K562 (cell line): ENCODE measurements around the gene IQCC. TPM values are rescaled to one million over a fixed set of nuclear protein-coding genes. Genes with fewer than 3 reads are reported as not detected.

Experiments
- ETV5 ChIP-seq: sonication (generic); formaldehyde crosslinking; IDR thresholded peaks from 2 replicates; pipeline ENCODE4 v1.4.0; 2020; ENCODE audit warnings: low read depth, mild to moderate bottlenecking, missing genetic modification reagents
- FOXK1 ChIP-seq: sonication (generic); formaldehyde crosslinking; IDR thresholded peaks from 2 replicates; pipeline ENCODE4 v1.8.0; 2022; ENCODE audit warnings: missing genetic modification reagents, mild to moderate bottlenecking, borderline replicate concordance
- HNRNPK ChIP-seq: fragments of 200-400 bp; formaldehyde crosslinking; IDR thresholded peaks from one replicate; pipeline ENCODE4 v1.6.1; 2018; ENCODE audit warnings: mild to moderate bottlenecking, low read depth, low read length; ENCODE audit not compliant: poor library complexity, severe bottlenecking
- HNRNPLL ChIP-seq: fragments of 200-400 bp; formaldehyde crosslinking; IDR thresholded peaks from 2 replicates; pipeline ENCODE4 v1.6.1; 2017; ENCODE audit warnings: low read length, low read depth, mild to moderate bottlenecking; ENCODE audit not compliant: poor library complexity, severe bottlenecking
- HOMEZ ChIP-seq: fragments of 250-450 bp; sonication (Bioruptor Pico); IDR thresholded peaks from 2 replicates; pipeline ENCODE4 v1.4.0; 2020; ENCODE audit warnings: mild to moderate bottlenecking, moderate library complexity
- KAT2B ChIP-seq: IDR thresholded peaks from one replicate; pipeline ENCODE4 v1.6.1; 2012; ENCODE audit warnings: low read depth, mild to moderate bottlenecking, control low read depth, inconsistent platforms, low read length, moderate library complexity
- KLF13 ChIP-seq: fragments of 450-650 bp; IDR thresholded peaks from 2 replicates; pipeline ENCODE4 v1.6.1; 2016; ENCODE audit warnings: missing genetic modification characterization, low read depth, mild to moderate bottlenecking, missing compliant biosample characterization, moderate library complexity, borderline replicate concordance
- L3MBTL2 ChIP-seq: fragments of 450-650 bp; IDR thresholded peaks from 2 replicates; pipeline ENCODE4 v1.6.1; 2016; ENCODE audit warnings: mild to moderate bottlenecking, moderate library complexity
- MCM5 ChIP-seq: fragments of 450-650 bp; IDR thresholded peaks from 2 replicates; pipeline ENCODE4 v1.6.1; 2016; ENCODE audit warnings: low read depth
- MCM7 ChIP-seq, 2 experiments: fragments of 450-650 bp; IDR thresholded peaks; 2 replicates each; pipeline ENCODE4 v1.6.1; 2016 to 2018
- MEIS2 ChIP-seq: fragments of 450-650 bp; IDR thresholded peaks from 2 replicates; pipeline ENCODE4 v1.6.1; 2014; ENCODE audit warnings: mild to moderate bottlenecking; ENCODE audit not compliant: partially characterized antibody
- MLX ChIP-seq, 2 experiments: fragments of 450-650 bp in 1 of 2; sonication (generic) in 1 of 2; formaldehyde crosslinking; conservative IDR thresholded peaks; 2 replicates each; pipeline versions ENCODE4 v1.4.0 to v1.8.1; 2020 to 2022; ENCODE audit warnings: mild to moderate bottlenecking in 1 of 2, missing genetic modification reagents in 1 of 2
- MTA3 ChIP-seq: fragments of 450-650 bp; formaldehyde crosslinking; IDR thresholded peaks from 2 replicates; pipeline ENCODE4 v1.6.1; 2017; ENCODE audit warnings: mild to moderate bottlenecking, borderline replicate concordance
- RBM15 ChIP-seq: fragments of 200-400 bp; formaldehyde crosslinking; IDR thresholded peaks from 2 replicates; pipeline ENCODE4 v1.6.1; 2018; ENCODE audit warnings: mild to moderate bottlenecking, low read length, moderate library complexity; ENCODE audit not compliant: insufficient read depth
- SETDB1 ChIP-seq: IDR thresholded peaks from one replicate; pipeline ENCODE4 v1.6.1; 2012; ENCODE audit warnings: low read length, control low read depth, inconsistent platforms
- SRSF1 ChIP-seq: fragments of 200-400 bp; formaldehyde crosslinking; IDR thresholded peaks from 2 replicates; pipeline ENCODE4 v1.6.1; 2017; ENCODE audit warnings: mild to moderate bottlenecking, low read depth, low read length, moderate library complexity
- TEAD4 ChIP-seq, 2 experiments: sonication (generic) in 1 of 2; formaldehyde crosslinking in 1 of 2; IDR thresholded peaks; 2 replicates each; pipeline versions ENCODE4 v1.6.1 to v1.8.0; 2012 to 2022; ENCODE audit warnings: borderline replicate concordance in 1 of 2, inconsistent platforms in 1 of 2, low read length in 1 of 2, mild to moderate bottlenecking in 1 of 2, missing genetic modification reagents in 1 of 2
- ZBTB2 ChIP-seq: fragments of 450-650 bp; IDR thresholded peaks from 2 replicates; pipeline ENCODE4 v1.6.1; 2016; ENCODE audit warnings: antibody characterized with exemption
- ZBTB5 ChIP-seq: fragments of 450-650 bp; IDR thresholded peaks from 2 replicates; pipeline ENCODE4 v1.6.1; 2017; ENCODE audit warnings: antibody characterized with exemption
- ZFP36 ChIP-seq: fragments of 150-350 bp; IDR thresholded peaks from 2 replicates; pipeline ENCODE4 v1.6.1; 2018; ENCODE audit warnings: low read length, low read depth; ENCODE audit not compliant: partially characterized antibody
- ZNF316 ChIP-seq: fragments of 450-650 bp; IDR thresholded peaks from 2 replicates; pipeline ENCODE4 v1.6.1; 2016
- ZNF436 ChIP-seq: fragments of 250-450, 450-650 bp; sonication (Bioruptor Pico); formaldehyde crosslinking; IDR thresholded peaks from 2 replicates; pipeline ENCODE4 v1.7.0; 2020; ENCODE audit warnings: mild to moderate bottlenecking
- ZNF696 ChIP-seq: fragments of 250-450 bp; sonication (Bioruptor Pico); conservative IDR thresholded peaks from 2 replicates; pipeline ENCODE4 v1.4.0; 2020; ENCODE audit warnings: mild to moderate bottlenecking, moderate library complexity
- polyA plus RNA-seq, 8 experiments: library from polyadenylated mRNA; depleted of rRNA in 4 of 8; stranded (reverse) in 5 of 8; unstranded in 3 of 8; fragments of >200 nt; fragmentation: Nextera tagmentation in 2 of 8; fragmentation: Illumina TruSeq in 1 of 8; extraction: Ambion mirVana in 2 of 8; extraction: Trizol in 1 of 8; gene quantifications; 2 replicates each; pipeline versions ENCODE4 v1.2.1 to v1.2.3, GENCODE V29; 2011 to 2014; ENCODE audit warnings: inconsistent platforms in 1 of 8, missing spikeins in 1 of 8
- total RNA-seq, 7 experiments: library from RNA; depleted of rRNA in 6 of 7; stranded (reverse); fragments of >200 nt in 6 of 7; fragmentation: Illumina TruSeq in 2 of 7; extraction: Trizol in 2 of 7; gene quantifications; 2 replicates each; pipeline versions ENCODE4 v1.2.1 to v1.2.3, GENCODE V29; 2011 to 2021; ENCODE audit warnings: low replicate concordance in 1 of 7

The IQCC gene
- total and polyA plus RNA-seq, 9 of the 15 experiments (the other 6 are each of a cell fraction or from before 2014, with no cell fraction given), result 8.1 to 16.5 (median 10.7) TPM

- TF ChIP-seq HOMEZ (CRISPR knock-in tag) (0 out of 2 replicates have a peak, but pooled peaks have one; percentile 9), TEAD4 (IDR thresholded peaks at IDR 0.05; ENCODE audit: low read length) (no peak; the same call in 1 of the 2 replicates), TEAD4 (CRISPR knock-in tag; IDR thresholded peaks at IDR 0.05; ENCODE audit: borderline replicate concordance) (no peak), ZBTB5 (no peak), ZNF316 (no peak), ZNF436 (CRISPR knock-in tag) (no peak), KAT2B (no peak), FOXK1 (CRISPR knock-in tag) (no peak), SRSF1 (no peak), MCM7 (IDR thresholded peaks at IDR 0.05) (no peak), ZBTB2 (no peak), ZNF696 (CRISPR knock-in tag) (no peak), KLF13 (tag) (no peak), SETDB1 (no peak), L3MBTL2 (peak; percentile 59; the same call in 1 of the 2 replicates), HNRNPLL (peak; percentile 45), HNRNPK (no peak), MEIS2 (no peak), MTA3 (peak; percentile 54; the same call in 1 of the 2 replicates), ZFP36 (no peak), RBM15 (no peak), MLX (CRISPR knock-in tag; conservative IDR thresholded peaks at IDR 0.05) (no peak), ETV5 (CRISPR knock-in tag) (peak; percentile 29; the same call in 1 of the 2 replicates), MCM5 (no peak)
Measured at GRCh38 chr1:32221980-32222755, 16.7 kb downstream of the IQCC start, which contains the start of the genes EIF3I and TMEM234 (continued).
